ENCODE data around the gene CDCA8.

- TF ChIP-seq CTCF (conservative IDR thresholded peaks at IDR 0.05) = no peak
- TF ChIP-seq EZH2 (IDR thresholded peaks at IDR 0.05; ENCODE audit: low read depth) = no peak
Measured at GRCh38 chr1:37755290-37755689, 63.0 kb downstream of the CDCA8 start.

All from PC-9 (cell line).